ENCODE data around the gene ASGR2. TPM values are rescaled to one million over a fixed set of nuclear protein-coding genes. Genes with fewer than 3 reads are reported as not detected.

The ASGR2 gene
- total and polyA plus RNA-seq, 2 of the 13 experiments (the other 11 are each of a cell fraction or from before 2014, with no cell fraction given): 320 to 754 TPM

DNA sequence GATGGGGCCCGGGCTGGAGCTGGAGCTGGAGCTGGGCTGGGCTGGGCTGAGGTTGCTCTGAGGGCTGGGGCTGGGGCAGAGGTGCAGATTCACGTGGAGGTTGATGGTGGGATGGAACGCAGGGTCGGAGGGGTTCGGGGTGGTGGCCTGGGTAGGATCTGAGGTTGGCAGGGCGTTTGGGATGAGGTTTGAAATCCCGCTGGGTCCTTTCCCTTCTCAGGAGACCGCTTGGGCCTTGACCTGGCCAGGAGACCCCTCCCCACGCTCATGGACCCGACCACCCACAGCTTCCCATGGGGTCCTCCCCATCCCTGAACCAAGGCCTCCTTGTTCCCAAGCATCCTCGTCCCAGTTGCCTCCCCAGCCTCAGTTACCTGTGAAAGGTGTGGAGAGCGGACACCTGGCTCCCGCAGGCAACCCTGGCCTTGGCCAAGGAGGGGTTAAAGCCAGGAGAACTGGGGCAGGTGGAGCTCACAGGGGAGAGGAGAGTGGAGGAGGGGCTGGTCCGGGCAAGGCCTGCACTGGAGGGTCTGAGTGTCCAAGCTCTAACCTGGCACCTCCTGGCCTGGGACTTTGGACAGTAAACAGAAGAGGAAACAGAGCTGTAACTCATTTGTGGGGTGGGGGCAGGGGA, at the start of gene ASGR2 (continued):
- TF ChIP-seq TOE1 (CRISPR knock-in tag; IDR thresholded peaks at IDR 0.05) (no peak), YY1 (IDR thresholded peaks at IDR 0.05; ENCODE audit: insufficient read depth, insufficient replicate concordance, low read depth, low read length) (peak; percentile 53), ZBTB8A (CRISPR knock-in tag; IDR thresholded peaks at IDR 0.05; ENCODE audit: borderline replicate concordance, low read depth) (no peak), HIVEP1 (CRISPR knock-in tag; IDR thresholded peaks at IDR 0.05) (peak; percentile 89; the same call in 1 of the 2 replicates), SSRP1 (CRISPR knock-in tag; IDR thresholded peaks at IDR 0.05) (no peak), ZNF678 (CRISPR knock-in tag; IDR thresholded peaks at IDR 0.05) (no peak), ISL2 (CRISPR knock-in tag; IDR thresholded peaks at IDR 0.05) (0 out of 2 replicates have a peak, but pooled peaks have one; percentile 42), ZNF10 (CRISPR knock-in tag; IDR thresholded peaks at IDR 0.05; ENCODE audit: borderline replicate concordance, low read depth) (no peak), SETDB1 (CRISPR knock-in tag; IDR thresholded peaks at IDR 0.05; ENCODE audit: borderline replicate concordance) (no peak), ZFP36L2 (CRISPR knock-in tag; IDR thresholded peaks at IDR 0.05) (no peak), SUZ12 (IDR thresholded peaks at IDR 0.05; ENCODE audit: low read depth, low read length) (no peak), DNMT1 (CRISPR knock-in tag; IDR thresholded peaks at IDR 0.05) (no peak), U2AF2 (IDR thresholded peaks at IDR 0.05; ENCODE audit: low read depth, low read length) (no peak)
- TF ChIP-seq, protein P1, sequence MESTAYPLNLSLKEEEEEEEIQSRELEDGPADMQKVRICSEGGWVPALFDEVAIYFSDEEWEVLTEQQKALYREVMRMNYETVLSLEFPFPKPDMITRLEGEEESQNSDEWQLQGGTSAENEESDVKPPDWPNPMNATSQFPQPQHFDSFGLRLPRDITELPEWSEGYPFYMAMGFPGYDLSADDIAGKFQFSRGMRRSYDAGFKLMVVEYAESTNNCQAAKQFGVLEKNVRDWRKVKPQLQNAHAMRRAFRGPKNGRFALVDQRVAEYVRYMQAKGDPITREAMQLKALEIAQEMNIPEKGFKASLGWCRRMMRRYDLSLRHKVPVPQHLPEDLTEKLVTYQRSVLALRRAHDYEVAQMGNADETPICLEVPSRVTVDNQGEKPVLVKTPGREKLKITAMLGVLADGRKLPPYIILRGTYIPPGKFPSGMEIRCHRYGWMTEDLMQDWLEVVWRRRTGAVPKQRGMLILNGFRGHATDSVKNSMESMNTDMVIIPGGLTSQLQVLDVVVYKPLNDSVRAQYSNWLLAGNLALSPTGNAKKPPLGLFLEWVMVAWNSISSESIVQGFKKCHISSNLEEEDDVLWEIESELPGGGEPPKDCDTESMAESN (CRISPR knock-in tag; conservative IDR thresholded peaks at IDR 0.05): no peak; the same call in none of the 2 replicates
- TF ChIP-seq, protein P2, sequence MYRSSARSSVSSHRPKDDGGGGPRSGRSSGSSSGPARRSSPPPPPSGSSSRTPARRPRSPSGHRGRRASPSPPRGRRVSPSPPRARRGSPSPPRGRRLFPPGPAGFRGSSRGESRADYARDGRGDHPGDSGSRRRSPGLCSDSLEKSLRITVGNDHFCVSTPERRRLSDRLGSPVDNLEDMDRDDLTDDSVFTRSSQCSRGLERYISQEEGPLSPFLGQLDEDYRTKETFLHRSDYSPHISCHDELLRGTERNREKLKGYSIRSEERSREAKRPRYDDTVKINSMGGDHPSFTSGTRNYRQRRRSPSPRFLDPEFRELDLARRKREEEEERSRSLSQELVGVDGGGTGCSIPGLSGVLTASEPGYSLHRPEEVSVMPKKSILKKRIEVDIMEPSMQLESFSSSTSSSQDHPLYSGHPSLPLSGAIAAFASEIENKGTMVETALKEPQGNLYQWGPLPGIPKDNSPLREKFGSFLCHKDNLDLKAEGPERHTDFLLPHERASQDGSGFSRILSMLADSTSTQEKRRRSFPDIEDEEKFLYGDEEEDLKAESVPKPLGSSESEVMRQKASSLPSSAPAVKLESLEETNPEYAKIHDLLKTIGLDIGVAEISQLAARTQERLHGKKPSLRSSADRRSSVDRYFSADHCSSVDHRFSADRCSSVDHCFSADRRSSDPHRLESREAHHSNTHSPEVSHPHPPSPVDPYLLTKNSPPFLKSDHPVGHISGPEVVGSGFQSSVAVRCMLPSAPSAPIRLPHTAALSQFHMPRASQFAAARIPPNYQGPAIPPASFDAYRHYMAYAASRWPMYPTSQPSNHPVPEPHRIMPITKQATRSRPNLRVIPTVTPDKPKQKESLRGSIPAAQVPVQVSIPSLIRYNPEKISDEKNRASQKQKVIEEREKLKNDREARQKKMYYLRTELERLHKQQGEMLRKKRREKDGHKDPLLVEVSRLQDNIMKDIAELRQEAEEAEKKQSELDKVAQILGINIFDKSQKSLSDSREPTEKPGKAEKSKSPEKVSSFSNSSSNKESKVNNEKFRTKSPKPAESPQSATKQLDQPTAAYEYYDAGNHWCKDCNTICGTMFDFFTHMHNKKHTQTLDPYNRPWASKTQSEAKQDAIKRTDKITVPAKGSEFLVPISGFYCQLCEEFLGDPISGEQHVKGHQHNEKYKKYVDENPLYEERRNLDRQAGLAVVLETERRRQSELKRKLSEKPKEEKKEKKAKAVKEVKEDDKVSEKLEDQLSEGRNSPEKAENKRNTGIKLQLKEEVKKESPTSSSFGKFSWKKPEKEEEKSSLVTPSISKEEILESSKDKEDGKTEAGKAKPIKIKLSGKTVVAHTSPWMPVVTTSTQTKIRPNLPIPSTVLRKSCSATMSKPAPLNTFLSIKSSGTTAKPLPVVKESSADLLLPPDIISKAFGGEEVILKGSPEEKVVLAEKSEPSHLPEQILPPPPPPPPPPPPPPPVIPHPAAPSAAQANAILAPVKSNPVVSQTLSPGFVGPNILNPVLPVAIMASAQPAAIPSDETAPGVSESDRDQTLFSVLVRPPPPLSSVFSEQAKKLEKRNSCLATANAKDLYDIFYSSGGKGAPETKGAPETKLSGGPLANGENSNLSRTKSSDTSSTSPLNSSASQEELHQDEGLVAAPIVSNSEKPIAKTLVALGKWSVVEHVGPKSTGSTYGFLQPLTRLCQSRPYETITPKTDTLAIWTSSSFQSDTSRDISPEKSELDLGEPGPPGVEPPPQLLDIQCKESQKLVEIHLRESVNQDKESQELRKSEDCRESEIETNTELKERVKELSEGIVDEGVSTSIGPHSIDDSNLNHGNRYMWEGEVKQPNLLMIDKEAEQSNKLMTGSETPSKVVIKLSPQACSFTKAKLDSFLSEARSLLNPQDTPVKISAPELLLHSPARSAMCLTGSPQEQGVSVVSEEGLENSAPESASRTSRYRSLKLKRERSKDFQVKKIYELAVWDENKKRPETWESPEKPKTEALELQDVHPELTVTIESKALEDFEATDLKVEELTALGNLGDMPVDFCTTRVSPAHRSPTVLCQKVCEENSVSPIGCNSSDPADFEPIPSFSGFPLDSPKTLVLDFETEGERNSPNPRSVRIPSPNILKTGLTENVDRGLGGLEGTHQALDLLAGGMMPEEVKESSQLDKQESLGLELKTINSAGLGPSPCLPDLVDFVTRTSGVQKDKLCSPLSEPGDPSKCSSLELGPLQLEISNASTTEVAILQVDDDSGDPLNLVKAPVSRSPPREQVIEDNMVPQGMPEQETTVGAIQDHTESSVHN (CRISPR knock-in tag; IDR thresholded peaks at IDR 0.05): no peak
- TF ChIP-seq, protein P3, sequence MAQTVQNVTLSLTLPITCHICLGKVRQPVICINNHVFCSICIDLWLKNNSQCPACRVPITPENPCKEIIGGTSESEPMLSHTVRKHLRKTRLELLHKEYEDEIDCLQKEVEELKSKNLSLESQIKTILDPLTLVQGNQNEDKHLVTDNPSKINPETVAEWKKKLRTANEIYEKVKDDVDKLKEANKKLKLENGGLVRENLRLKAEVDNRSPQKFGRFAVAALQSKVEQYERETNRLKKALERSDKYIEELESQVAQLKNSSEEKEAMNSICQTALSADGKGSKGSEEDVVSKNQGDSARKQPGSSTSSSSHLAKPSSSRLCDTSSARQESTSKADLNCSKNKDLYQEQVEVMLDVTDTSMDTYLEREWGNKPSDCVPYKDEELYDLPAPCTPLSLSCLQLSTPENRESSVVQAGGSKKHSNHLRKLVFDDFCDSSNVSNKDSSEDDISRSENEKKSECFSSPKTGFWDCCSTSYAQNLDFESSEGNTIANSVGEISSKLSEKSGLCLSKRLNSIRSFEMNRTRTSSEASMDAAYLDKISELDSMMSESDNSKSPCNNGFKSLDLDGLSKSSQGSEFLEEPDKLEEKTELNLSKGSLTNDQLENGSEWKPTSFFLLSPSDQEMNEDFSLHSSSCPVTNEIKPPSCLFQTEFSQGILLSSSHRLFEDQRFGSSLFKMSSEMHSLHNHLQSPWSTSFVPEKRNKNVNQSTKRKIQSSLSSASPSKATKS (CRISPR knock-in tag; IDR thresholded peaks at IDR 0.05): no peak
